ENCODE measurements around the gene SLC13A4. TPM values are rescaled to one million over a fixed set of nuclear protein-coding genes. Genes with fewer than 3 reads are reported as not detected.
A peak's percentile ranks its signal among the peaks of the same experiment; 100 is the strongest.

The SLC13A4 gene
- total RNA-seq, 1 donor from 2014 or later = not detected

DNA sequence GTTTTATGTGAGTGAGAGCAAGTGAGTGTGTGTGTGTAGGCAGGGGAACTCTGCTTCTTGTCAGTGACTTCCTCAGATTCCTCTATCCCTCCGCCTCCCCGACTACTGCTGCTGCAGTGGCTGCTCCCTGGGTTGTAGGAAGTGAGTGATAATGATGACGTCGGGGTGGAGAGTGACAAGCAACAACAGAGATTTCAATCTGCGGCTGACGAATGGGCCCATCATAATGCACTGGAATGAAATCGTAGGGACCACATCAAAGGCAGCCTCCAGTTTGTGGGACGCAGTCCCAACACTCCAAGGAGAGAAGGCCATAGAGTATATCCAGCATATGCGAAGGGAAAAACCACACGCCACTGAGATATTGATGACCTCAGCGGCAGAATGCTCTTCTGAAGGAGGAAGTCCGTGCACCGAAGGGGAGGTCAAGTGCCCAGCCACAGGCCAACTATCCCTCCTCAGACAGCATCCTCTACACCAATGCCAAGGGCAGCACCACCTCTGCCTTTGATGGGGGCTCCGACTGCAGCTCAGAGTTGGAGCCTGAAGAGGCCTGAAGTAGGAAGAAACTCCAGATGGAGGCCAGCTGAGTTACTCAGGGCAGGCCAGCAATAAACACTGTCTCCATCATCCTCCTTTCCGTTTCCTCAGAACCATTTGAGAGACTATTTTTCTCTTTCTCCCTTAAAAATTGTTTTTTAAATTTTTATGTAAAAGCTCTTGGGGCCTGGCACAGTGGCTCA, 77.0 kb downstream of the SLC13A4 start:
- DNase-seq (ENCODE audit: low spot score) = no peak
- TF ChIP-seq, protein P1, sequence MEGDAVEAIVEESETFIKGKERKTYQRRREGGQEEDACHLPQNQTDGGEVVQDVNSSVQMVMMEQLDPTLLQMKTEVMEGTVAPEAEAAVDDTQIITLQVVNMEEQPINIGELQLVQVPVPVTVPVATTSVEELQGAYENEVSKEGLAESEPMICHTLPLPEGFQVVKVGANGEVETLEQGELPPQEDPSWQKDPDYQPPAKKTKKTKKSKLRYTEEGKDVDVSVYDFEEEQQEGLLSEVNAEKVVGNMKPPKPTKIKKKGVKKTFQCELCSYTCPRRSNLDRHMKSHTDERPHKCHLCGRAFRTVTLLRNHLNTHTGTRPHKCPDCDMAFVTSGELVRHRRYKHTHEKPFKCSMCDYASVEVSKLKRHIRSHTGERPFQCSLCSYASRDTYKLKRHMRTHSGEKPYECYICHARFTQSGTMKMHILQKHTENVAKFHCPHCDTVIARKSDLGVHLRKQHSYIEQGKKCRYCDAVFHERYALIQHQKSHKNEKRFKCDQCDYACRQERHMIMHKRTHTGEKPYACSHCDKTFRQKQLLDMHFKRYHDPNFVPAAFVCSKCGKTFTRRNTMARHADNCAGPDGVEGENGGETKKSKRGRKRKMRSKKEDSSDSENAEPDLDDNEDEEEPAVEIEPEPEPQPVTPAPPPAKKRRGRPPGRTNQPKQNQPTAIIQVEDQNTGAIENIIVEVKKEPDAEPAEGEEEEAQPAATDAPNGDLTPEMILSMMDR (IDR thresholded peaks at IDR 0.05) = no peak

DNA sequence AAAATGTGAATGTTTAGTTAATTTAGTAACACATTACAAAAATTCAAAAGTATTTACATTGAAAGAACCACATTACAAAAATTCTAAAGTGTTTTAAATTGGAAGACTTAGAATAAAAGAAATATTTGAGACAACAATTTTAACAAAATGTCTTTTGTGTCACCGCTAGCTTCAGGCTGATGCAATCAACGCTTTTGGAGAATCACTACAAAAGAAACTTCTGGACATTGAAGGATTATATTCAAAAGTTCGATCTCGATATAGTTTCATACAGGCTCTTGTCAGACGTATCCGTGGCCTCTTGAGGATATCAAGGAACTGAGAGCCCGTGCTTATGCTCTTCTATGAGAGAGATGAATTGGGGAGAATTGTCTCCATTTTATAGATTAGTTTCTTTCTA, 79.8 kb downstream of the SLC13A4 start:
- H3K36me3 Mint-ChIP-seq (ENCODE audit: low read depth) = no peaks in the 10 kb centered on the region
- H3K9me3 Mint-ChIP-seq (ENCODE audit: low read depth) = no peaks in the 10 kb centered on the region
- no peak overlapping the region for H3K4me3 Mint-ChIP-seq (ENCODE audit: unreplicated experiment)
- H3K27me3 Mint-ChIP-seq (ENCODE audit: low read depth) = no peaks in the 10 kb centered on the region
- no peak overlapping the region for H3K27ac Mint-ChIP-seq (ENCODE audit: unreplicated experiment)
- no peak for DNase-seq (ENCODE audit: low spot score)
- peaks cover 2% of the 10 kb centered on the region for H3K4me1 Mint-ChIP-seq (ENCODE audit: low read depth)
- TF ChIP-seq, protein P1 (IDR thresholded peaks at IDR 0.05) = no peak

More for the DNA sequence above, 77.0 kb downstream of the SLC13A4 start:
- Mint-ChIP-seq H3K4me1 (ENCODE audit: low read depth) (peaks cover 5% of the 10 kb centered on the region), H3K9me3 (ENCODE audit: low read depth) (no peaks in the 10 kb centered on the region), H3K36me3 (ENCODE audit: low read depth) (no peaks in the 10 kb centered on the region), H3K27ac (ENCODE audit: unreplicated experiment) (no peak overlapping the region), H3K4me3 (ENCODE audit: unreplicated experiment) (no peak overlapping the region), H3K27me3 (ENCODE audit: low read depth) (no peaks in the 10 kb centered on the region)

DNA sequence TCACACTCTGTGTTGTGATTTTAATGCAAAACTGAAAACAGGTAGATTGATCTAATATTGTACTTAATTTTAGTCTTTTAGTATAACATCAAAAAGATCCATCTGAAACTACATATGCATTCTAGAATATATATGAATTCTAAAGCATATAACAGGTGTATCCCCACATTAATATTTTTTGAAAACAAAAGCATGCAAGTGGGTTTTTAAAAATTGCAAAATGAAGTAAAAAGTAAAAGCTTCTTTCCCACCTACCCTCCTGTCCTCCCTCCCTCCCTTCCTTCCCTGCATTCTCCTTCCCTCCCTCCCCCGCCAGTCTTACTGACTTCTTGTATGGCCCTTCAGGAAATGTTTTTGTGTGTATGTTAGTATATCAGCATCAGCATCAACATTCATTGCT, 80.2 kb downstream of the SLC13A4 start:
- H3K4me1 Mint-ChIP-seq (ENCODE audit: low read depth) = no peaks in the 10 kb centered on the region
- no peaks in the 10 kb centered on the region for H3K9me3 Mint-ChIP-seq (ENCODE audit: low read depth)
- H3K27ac Mint-ChIP-seq (ENCODE audit: unreplicated experiment) = no peak overlapping the region
- H3K36me3 Mint-ChIP-seq (ENCODE audit: low read depth) = no peaks in the 10 kb centered on the region
- H3K4me3 Mint-ChIP-seq (ENCODE audit: unreplicated experiment) = no peak overlapping the region
- H3K27me3 Mint-ChIP-seq (ENCODE audit: low read depth) = no peaks in the 10 kb centered on the region
- TF ChIP-seq, protein P1 (IDR thresholded peaks at IDR 0.05) = no peak
- no peak for DNase-seq (ENCODE audit: low spot score)

DNA sequence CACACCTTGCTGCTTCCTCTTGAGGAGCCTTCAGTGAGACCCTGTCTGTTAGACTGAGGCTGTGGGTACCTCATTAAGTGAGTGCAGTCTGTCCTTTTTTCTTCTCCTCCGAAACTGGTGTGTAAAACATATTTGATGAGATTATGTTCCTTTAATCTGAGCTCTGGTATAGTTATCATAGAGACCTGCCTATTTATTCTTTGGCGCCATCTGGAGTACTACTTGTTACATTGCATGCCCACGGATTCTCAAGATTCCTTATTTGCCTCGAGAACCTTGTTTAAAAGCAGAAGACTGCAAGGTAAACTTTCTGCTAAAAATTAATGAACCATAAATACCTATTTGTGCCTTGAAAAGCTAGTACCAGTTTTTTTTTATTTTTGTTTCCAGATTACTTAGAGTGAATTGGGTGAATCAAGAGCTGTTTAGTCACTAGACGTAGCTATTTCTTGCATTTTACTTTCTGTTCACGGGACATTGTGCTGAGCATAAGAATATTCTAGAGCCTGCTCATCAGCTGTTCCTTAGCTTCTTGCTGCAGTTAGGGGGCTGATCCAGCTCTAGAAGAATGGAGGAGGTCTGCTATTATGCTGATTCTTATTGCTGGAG, 82.6 kb downstream of the SLC13A4 start:
- DNase-seq (ENCODE audit: low spot score) = no peak
- no peaks in the 10 kb centered on the region for H3K36me3 Mint-ChIP-seq (ENCODE audit: low read depth)
- H3K4me1 Mint-ChIP-seq (ENCODE audit: low read depth) = no peaks in the 10 kb centered on the region
- H3K27me3 Mint-ChIP-seq (ENCODE audit: low read depth) = no peaks in the 10 kb centered on the region
- no peaks in the 10 kb centered on the region for H3K9me3 Mint-ChIP-seq (ENCODE audit: low read depth)
- TF ChIP-seq, protein P1 (IDR thresholded peaks at IDR 0.05) = peak; percentile 88
- H3K4me3 Mint-ChIP-seq (ENCODE audit: unreplicated experiment) = no peak overlapping the region
- no peak overlapping the region for H3K27ac Mint-ChIP-seq (ENCODE audit: unreplicated experiment)

DNA sequence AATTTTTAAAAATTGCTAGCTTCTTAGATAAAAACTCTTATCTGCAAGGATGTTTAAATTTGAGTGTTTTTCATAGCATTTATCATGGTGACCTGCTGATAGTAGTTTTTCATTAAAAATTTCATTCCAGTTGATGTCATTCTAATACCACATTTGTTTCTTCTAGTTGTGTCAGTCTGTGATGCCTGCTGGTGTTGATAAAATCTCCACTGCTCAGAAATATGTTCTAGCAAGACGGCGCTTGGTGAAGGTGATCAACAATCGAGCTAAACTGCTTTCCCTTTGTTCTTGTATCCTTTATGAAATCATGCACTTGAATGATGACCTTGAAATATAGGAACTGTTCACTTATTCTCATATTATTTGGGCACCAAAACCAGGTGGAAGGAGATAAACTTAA, 83.3 kb downstream of the SLC13A4 start:
- peaks cover 2% of the 10 kb centered on the region for H3K36me3 Mint-ChIP-seq (ENCODE audit: low read depth)
- H3K4me3 Mint-ChIP-seq (ENCODE audit: unreplicated experiment) = no peak overlapping the region
- TF ChIP-seq, protein P1 (IDR thresholded peaks at IDR 0.05) = no peak
- no peak for DNase-seq (ENCODE audit: low spot score)
- H3K27me3 Mint-ChIP-seq (ENCODE audit: low read depth) = no peaks in the 10 kb centered on the region
- H3K27ac Mint-ChIP-seq (ENCODE audit: unreplicated experiment) = no peak overlapping the region
- H3K4me1 Mint-ChIP-seq (ENCODE audit: low read depth) = no peaks in the 10 kb centered on the region
- no peaks in the 10 kb centered on the region for H3K9me3 Mint-ChIP-seq (ENCODE audit: low read depth)

Measured in chondrocyte (in vitro differentiated cells).